Measurements from ENCODE around the gene PC.

GRCh38 chr11:66902486-66903177, 55.6 kb downstream of the PC start:
- TF ChIP-seq CTCF (IDR thresholded peaks at IDR 0.05 in 8 of 11, conservative IDR thresholded peaks at IDR 0.05 in 3 of 11): no peak
- TF ChIP-seq POLR2A (IDR thresholded peaks at IDR 0.05): no peak
- TF ChIP-seq POLR2AphosphoS5 (IDR thresholded peaks at IDR 0.05): no peak
